HG03432 (cell line): ENCODE data around the gene CTSE.

Experiments used
- ATAC-seq: cut with Tn5 transposase; IDR thresholded peaks from one replicate; pipeline ENCODE4 v1.9.1; 2021; ENCODE audit warnings: mild to moderate bottlenecking, moderate library complexity; ENCODE audit not compliant: unreplicated experiment

The CTSE gene

GRCh38 chr1:206050655-206051235 lies 27.1 kb upstream of the CTSE start:
- peak; percentile 84 for ATAC-seq

- ATAC-seq = no peak
These were observed 26.4 kb upstream of the CTSE start for GRCh38 chr1:206049919-206050600.

GRCh38 chr1:206049293-206049692 lies 25.6 kb upstream of the CTSE start:
- peak; percentile 51 for ATAC-seq

GRCh38 chr1:206048582-206048981 lies 24.9 kb upstream of the CTSE start:
- no peak for ATAC-seq

- ATAC-seq = no peak
These were observed 23.6 kb upstream of the CTSE start for GRCh38 chr1:206047271-206047670.

- peak; percentile 49 for ATAC-seq
These were observed 17.9 kb upstream of the CTSE start for GRCh38 chr1:206041640-206042039.

GRCh38 chr1:206040328-206040727 lies 16.6 kb upstream of the CTSE start:
- ATAC-seq = no peak

GRCh38 chr1:206039046-206039973 lies 15.6 kb upstream of the CTSE start:
- ATAC-seq = no peak

GRCh38 chr1:206037581-206037980 lies 13.9 kb upstream of the CTSE start:
- ATAC-seq = no peak

- no peak for ATAC-seq
These were observed 13.2 kb upstream of the CTSE start for GRCh38 chr1:206036663-206037455.

- ATAC-seq = no peak
These were observed 11.3 kb upstream of the CTSE start for GRCh38 chr1:206035027-206035426.

GRCh38 chr1:206032380-206033140 lies 8.9 kb upstream of the CTSE start:
- no peak for ATAC-seq

GRCh38 chr1:206030714-206031113 lies 7.0 kb upstream of the CTSE start:
- peak; percentile 79 for ATAC-seq

GRCh38 chr1:206030191-206030590 lies 6.5 kb upstream of the CTSE start:
- no peak for ATAC-seq

GRCh38 chr1:206029484-206029883 lies 5.8 kb upstream of the CTSE start:
- ATAC-seq = no peak

GRCh38 chr1:206025283-206025820 lies 1.7 kb upstream of the CTSE start:
- ATAC-seq = no peak

GRCh38 chr1:206022766-206023165 lies 929 bp downstream of the CTSE start:
- ATAC-seq = no peak

- ATAC-seq = no peak
These were observed 1.9 kb downstream of the CTSE start for GRCh38 chr1:206021626-206022365.

GRCh38 chr1:206021008-206021625 lies 2.6 kb downstream of the CTSE start:
- no peak for ATAC-seq
